GM21423 (cell line): ENCODE measurements around the gene CBX2.

Source experiments
- ATAC-seq: cut with Tn5 transposase; IDR thresholded peaks from one replicate; pipeline ENCODE4 v1.9.1; 2021; ENCODE audit warnings: mild to moderate bottlenecking, moderate library complexity; ENCODE audit not compliant: unreplicated experiment

The CBX2 gene

DNA sequence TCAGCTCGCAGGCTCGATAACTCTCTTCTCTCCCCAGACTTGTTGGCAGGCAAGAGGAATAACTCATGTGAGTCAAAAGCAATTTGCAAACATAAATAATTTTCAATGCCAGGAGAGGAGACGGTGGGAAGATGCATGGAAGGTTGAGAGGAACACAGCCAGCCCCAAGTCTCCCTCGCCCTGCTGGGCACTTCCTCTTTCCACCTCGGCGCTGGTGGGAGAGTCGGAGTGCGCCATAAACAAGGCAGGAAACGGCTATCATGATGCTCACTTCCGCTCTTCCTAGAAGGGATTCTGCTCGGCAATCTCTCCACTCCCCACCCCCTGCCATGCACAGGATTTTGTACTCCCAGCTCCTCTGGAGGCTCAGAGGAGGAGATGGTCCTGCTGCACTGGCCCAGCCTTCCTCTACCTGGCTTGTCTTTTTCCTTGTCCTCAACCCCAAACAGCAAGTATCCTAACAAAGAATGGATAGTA is 48.3 kb downstream of the CBX2 start:
- ATAC-seq: no peak

DNA sequence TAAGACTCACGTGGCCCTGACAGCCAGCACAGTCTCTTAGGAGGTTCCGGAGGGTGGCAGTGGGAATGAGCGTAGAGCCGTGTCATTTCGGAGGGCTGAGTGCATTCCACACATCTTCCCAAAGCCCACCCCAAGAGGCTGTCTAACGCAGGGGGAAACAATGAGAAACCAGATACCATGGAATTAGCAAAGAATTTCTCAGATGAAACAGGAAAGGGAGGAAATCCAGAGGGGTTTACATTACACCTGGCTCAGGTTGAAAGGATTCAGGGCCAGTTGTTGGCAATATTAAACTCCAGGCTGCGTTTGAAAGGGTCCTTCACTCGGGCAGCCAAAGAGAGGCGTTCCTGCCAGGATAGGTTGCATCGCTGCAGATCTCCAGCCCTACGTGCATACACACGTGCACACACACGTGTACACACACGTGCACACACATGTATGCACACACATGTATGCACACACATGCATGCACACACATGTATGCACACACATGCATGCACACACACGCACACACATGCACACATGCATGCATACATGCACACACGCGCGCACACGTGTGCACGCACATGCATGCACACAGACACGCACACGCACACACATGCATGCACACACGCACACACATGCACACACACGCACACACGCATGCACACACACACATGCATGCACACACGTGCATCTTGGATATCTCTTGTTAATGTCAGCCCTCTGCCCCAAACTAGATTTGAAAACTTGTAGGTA is 49.1 kb downstream of the CBX2 start:
- ATAC-seq: no peak

GRCh38 chr17:79829004-79829403 is 51.1 kb downstream of the CBX2 start:
- ATAC-seq: no peak

- ATAC-seq: no peak
These were observed 51.5 kb downstream of the CBX2 start for GRCh38 chr17:79829457-79829856.

GRCh38 chr17:79830303-79830702 is 52.4 kb downstream of the CBX2 start:
- no peak for ATAC-seq

DNA sequence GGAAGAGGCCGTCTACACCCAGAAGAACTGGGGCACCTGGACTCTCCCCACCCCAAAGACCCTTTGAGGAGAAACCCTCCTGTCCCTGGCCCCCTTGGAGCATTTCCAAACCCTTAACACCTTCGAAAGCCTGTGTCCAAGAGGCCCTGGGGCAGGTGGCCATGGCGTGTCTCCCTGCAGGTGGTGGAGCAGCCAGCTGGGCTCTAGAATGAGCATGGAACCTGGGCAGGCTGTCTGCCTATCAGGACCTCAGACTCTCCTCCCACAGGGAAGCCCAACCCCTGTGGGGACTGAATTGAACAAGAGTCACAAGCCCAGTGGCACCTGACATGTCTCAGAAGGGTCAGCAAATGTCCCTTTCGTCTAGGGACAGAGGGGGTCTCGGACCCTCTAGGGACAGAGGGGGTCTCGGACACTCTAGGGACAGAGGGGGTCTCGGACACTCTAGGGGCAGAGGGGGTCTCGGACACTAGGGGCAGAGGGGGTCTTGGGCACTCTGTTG is 52.9 kb downstream of the CBX2 start:
- no peak for ATAC-seq

DNA sequence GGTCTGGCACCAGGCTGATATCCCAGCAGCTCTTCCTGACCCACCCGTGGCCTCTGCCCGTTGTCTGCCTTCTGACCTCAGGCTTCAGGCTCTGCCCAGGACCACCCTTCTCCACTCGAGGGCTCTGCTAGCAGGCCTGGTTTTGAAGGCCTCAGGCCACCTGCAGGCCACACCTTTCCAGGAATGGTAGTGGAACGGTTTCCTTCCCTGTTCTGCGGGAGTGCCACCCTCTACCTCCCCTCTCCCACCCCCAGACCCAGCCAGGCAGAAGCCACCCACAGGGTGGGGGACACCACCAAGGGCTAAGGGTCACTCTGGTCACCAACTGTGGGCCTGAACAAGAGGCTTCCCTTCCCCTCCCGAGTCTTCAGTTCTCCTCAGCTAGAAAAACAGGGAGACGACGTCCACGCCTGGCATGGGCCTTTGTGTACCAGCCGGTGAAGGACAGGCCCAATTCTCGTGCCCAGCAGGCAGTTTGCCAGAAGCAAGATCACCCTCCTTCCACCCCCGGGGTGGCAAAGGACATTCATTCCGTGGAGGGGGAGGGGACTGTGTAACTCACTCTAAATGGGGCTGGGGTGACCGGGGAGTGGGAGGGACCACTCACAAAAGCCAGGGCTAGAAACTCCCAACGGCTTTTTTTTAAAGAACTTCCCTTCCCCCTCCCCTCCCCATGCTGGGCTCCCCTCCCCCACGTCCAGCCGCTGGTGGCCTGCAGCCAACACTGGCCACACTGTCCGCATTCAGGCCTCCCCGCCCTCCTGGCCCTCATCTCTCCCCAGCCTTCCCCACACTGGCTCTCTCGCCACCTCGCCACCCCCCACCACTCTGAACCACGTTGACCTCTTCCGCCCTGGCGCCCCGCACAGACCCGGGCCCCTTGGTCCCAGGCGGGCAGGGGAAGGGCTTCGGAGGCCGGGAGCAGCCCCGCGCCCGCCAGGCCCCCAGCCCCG is 53.6 kb downstream of the CBX2 start:
- ATAC-seq: no peak

- ATAC-seq: no peak
These were observed 54.5 kb downstream of the CBX2 start for GRCh38 chr17:79832218-79833109.

DNA sequence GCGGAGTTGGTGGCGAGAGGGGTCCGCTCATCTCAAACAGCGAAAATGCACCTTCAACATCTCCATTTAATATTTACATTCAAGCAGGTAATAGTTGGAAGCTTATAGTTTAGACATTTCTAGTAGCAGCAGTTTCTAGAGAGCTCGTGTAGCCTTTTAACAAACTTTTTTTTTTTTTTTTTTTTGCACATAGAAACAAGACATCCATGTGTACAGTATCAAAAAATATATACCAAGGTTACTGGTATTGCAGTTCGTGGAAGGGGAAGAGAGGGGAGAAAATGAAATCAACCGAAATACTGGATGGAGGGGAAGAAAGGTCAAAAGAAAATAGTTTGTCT is 55.1 kb downstream of the CBX2 start:
- ATAC-seq: no peak

DNA sequence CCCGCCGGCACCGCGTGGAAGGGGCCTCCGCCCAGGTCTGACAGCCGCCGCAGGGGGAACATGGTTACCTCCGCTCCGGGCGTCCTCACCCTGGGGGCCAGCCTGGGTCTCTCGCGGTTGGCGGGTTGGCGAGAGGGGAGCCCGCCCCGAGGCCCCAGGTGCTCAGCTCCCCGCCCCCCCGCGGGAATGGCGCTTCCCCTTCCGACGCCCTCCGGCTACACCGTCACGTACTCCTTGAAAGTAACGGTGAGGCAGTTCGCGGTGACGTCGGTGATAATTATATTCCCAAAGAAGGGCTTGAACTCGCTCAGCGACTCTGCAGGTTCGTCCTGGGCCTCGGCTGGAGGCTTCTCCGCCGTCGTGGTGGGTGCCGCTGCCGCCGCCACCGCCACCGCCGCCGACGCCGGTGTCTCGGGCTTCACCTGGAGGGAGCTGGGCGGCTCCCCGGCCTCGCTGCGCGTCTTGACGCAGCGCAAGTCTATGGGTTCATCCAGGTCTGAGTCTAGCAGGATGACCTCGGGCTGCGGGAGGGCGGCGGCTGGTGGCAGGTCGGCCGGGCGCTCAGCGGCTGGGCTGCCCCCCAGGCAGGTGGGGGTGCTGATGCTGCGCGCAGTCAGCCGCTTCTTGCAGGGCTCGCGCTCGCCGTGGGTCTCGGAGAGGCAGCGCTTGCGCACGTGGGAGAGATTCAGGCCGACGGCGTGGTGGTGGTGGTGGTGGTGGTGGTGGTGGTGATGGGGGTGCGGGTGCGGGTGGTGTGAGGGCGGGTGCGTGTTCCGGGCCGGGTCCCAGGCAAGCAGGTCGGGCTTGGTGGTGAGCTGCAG is 56.0 kb downstream of the CBX2 start:
- no peak for ATAC-seq

- no peak for ATAC-seq
These were observed 56.9 kb downstream of the CBX2 start for GRCh38 chr17:79834565-79835469.

DNA sequence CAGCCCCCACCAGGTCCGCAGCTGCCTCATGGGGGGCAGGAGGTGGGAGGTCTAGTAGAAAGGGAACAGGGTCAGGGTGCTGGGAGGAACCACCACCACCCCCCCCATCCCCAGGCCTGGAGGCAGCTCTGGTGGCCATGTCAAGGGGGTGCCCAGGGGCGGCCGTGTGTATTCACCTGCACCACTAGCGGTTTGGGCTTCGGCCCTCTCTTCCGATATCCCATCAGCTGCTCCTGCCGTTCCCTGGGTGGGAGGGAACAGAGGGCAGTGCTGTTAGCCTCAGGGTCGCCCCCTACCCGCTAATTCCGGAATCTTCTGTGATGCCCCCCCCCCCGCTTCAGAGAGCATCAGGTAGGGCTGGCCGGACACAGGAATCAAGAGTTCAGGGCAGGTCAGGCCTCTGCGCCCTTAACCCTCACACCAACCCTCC is 57.5 kb downstream of the CBX2 start:
- no peak for ATAC-seq

DNA sequence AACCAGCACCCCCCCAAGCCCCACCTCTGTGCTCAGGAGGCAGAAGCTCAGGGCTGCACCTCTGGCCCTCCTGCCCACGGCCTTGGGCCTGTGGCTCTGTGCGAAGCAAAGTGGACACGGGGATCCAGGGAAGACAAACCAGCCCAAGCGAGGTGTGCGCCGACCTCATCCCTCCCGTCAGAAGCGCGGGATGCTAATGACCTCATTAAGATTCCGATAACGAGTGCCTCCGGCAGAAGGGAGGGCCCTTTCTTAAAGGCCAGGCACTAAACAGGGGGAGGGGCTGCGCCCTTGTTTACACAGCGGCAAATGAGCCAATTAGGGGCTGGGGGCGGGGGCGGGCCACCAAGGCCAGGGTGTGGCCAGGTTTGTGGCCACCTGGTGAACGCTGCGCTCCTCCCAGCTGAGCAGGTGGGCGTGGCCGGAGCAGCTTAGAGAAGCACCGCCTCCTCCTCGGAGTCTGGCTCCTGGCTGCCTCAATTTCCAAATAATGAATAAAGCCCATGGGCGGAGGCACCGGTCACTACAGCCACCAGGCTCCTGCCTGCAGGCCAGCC is 58.1 kb downstream of the CBX2 start:
- ATAC-seq: no peak

- ATAC-seq: no peak
These were observed 58.6 kb downstream of the CBX2 start for GRCh38 chr17:79836510-79836971.

DNA sequence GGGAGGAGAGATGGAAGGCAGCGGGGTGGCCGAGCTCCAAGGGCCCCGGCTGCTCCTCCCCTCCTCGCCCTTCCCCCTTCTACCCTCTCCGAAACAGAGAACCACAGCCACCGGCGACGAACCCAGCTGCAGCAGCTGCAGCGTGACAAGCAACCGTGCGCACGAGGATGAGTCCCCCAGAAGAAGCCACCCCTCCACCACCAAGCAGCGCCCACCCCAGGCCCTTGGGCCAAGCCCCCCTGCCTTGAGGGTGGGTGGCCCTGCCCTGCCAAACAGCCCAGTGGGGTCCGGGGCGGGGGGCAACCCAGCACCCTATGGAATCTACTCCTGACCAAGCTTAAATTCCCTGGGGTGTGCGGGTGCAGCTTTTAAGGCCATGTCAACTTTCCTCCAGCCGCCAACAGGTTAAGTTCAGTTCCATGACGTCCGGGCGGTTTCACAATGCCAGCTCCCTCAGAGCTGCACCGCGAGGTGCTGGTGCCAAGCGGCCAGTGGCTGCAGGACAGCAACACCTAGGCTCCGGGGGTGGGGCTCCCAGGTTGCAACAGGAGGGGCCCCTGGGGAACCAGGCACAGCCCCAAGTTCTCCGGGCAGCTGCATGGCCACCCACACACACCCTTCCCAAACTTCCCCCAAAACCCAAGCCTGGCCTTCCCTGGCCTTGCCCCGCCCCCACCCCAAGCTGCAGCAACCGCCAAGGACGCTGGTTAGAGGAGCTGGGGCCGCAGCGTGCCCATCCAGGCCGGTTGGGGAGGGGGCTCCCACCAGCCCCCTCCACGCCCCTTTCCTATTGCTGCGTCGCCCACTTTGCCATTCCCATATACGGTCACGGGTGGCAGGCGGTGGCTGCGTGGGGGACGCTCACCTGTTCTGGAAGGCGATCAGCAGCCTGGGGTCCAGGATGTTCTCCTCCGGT is 59.3 kb downstream of the CBX2 start:
- ATAC-seq: peak; percentile 29
